Aorta (tissue), 5 donors: Measurements from ENCODE around the gene CTNS. TPM values are rescaled to one million over a fixed set of nuclear protein-coding genes. Genes with fewer than 3 reads are reported as not detected.

Source experiments
- ATAC-seq: fragments of 200-7000 bp; cut with Tn5 transposase; one replicate; pipeline ENCODE4 v1.9.1; 2022; ENCODE audit warnings: moderate library complexity; ENCODE audit not compliant: low FRiP score
- DNase-seq, 2 donors: peaks; one replicate each; pipeline ENCODE4 v3.0.0-alpha.2; 2020
- H3K27ac ChIP-seq, 2 donors: one replicate each; pipeline ENCODE4 v1.5.1; 2013; ENCODE audit warnings: low read length in 2 of 2, mild to moderate bottlenecking in 2 of 2, moderate library complexity in 2 of 2, control low read depth in 1 of 2, inconsistent platforms in 1 of 2, low read depth in 1 of 2
- H3K27me3 ChIP-seq, 2 donors: one replicate each; pipeline ENCODE4 v1.6.1; 2013; ENCODE audit warnings: control low read depth in 1 of 2, low read length in 1 of 2, mild to moderate bottlenecking in 1 of 2, moderate library complexity in 1 of 2; ENCODE audit not compliant: insufficient read depth in 2 of 2, control insufficient read depth in 1 of 2
- H3K36me3 ChIP-seq, 2 donors: one replicate each; pipeline ENCODE4 v1.6.1; 2013; ENCODE audit warnings: control low read depth in 1 of 2, low read length in 1 of 2, mild to moderate bottlenecking in 1 of 2; ENCODE audit not compliant: insufficient read depth in 2 of 2, control insufficient read depth in 1 of 2
- H3K4me1 ChIP-seq, 2 donors: one replicate each; pipeline ENCODE4 v1.6.1; 2013; ENCODE audit warnings: low read length in 2 of 2, control low read depth in 1 of 2, mild to moderate bottlenecking in 1 of 2, moderate library complexity in 1 of 2; ENCODE audit not compliant: insufficient read depth in 2 of 2, control insufficient read depth in 1 of 2
- H3K4me3 ChIP-seq, 2 donors: one replicate each; pipeline ENCODE4 v1.5.1; 2013; ENCODE audit warnings: low read length in 2 of 2, control low read depth in 1 of 2, mild to moderate bottlenecking in 1 of 2
- H3K9me3 ChIP-seq: one replicate; pipeline ENCODE4 v1.6.1; 2013; ENCODE audit warnings: mild to moderate bottlenecking, low read length; ENCODE audit not compliant: control insufficient read depth
- WGBS, 2 donors: extraction: QIAGEN DNeasy Blood & Tissue Kit; methylation state at CpG; one replicate each; pipeline ENCODE4 v1.1.7; 2013; 5-methylcytosine and 5-hydroxymethylcytosine counted together
- intact Hi-C, 2 donors: fragments of 100-400 bp; cut with DNase I; formaldehyde crosslinking; loops; one replicate each; pipeline versions ENCODE4 v1.14.2 to v1.15.0; 2022
- long read RNA-seq, 2 donors: library from polyadenylated mRNA; unstranded; transcript quantifications; one replicate each; pipeline ENCODE4 v2.0.0, GENCODE V29; 2020 to 2021
- polyA plus RNA-seq, 2 donors: library from polyadenylated mRNA; stranded (reverse); fragments of 200-250 nt; gene quantifications; one replicate each; pipeline ENCODE4 v1.2.3, GENCODE V29; 2013
- total RNA-seq, 2 donors: library from RNA; stranded (reverse); fragmentation: NEBNext Ultra II Directional; extraction: Animal tissue kit (Norgen Biotek cat#: 25700); gene quantifications; one replicate each; pipeline ENCODE4 v1.2.1, GENCODE V29; 2021
- donor health status: healthy with polysubstance abuse.
- donor health status: Bipolar disorder and iron deficiency.
- donor health status: DM: no; HTN: no; CAD: no.
- donor health status: DM: no; HTN: no; CAD: no.
- donor health status: DM: yes; HTN: yes; CAD: no.

The CTNS gene
- total RNA-seq (10 to 100 TPM; 10.8 to 13.8 TPM), polyA plus RNA-seq (10 to 100 TPM in 1 of 2 donors, 1 to 10 TPM in 1; 4.4 to 12.0 TPM)
- long read RNA-seq, donor 1, transcript CTNS-201 (12 exons, 2,866 nt), result major isoform, 16 of 51 reads
- long read RNA-seq, donor 1, partial matches to known transcripts, result 9 of 51 reads
- long read RNA-seq, donor 1, other reads (novel, unspliced or antisense), result 24 of 51 reads
- long read RNA-seq, donor 2, partial matches to known transcripts, result 4 of 18 reads
- long read RNA-seq, donor 2, other reads (novel, unspliced or antisense), result 10 of 18 reads

- no peaks in the 10 kb centered on the region for H3K4me1 ChIP-seq
- peak within 1 kb of the TSS; percentile 47 to 95 for H3K27ac ChIP-seq
- intact Hi-C loops, result loop anchor here in 1 of 2 donors (1.0 kb wide), 1 partner anchor 32 kb away; the partner anchor contains the start of genes EMC6 and TAX1BP3
- peak; percentile 99 for ATAC-seq
- DNase-seq, result peak; percentile 98
- WGBS, 2 donors, result 0% methylated on average over 55 to 68 of the region's 68 CpGs
- peaks cover 0 to 2% of the 10 kb centered on the region in 2 donors for H3K36me3 ChIP-seq
- no peaks in the 10 kb centered on the region for H3K9me3 ChIP-seq
- H3K4me3 ChIP-seq, result peak within 1 kb of the TSS; percentile 61 to 73
- H3K27me3 ChIP-seq, result no peaks in the 10 kb centered on the region
Measured at GRCh38 chr17:3636154-3636907, at the start of gene CTNS, which contains the start of gene SHPK. TSS of gene CTNS (plus strand) at chr17:3636760. CDS start at chr17:3640207, 3,447 bp downstream. TSS of gene SHPK (minus strand) at chr17:3636250. CDS start at chr17:3636219, 31 bp downstream.

GRCh38 chr17:3589784-3590183, 46.8 kb upstream of the CTNS start:
- intact Hi-C loops, result no loop called here
- H3K27ac ChIP-seq, result no peak overlapping the region
- H3K4me1 ChIP-seq, result no peaks in the 10 kb centered on the region
- H3K36me3 ChIP-seq, result peaks cover 0 to 5% of the 10 kb centered on the region in 2 donors
- ATAC-seq (no peak), DNase-seq (peak in 1 of 2 donors; percentile 71)
- H3K9me3 ChIP-seq, result no peaks in the 10 kb centered on the region
- H3K4me3 ChIP-seq, result no peak overlapping the region
- 96% methylated on average over 22 of the region's 22 CpGs for WGBS, 2 donors
- H3K27me3 ChIP-seq, result no peaks in the 10 kb centered on the region

GRCh38 chr17:3590231-3590630, 46.3 kb upstream of the CTNS start:
- no peak overlapping the region for H3K27ac ChIP-seq
- no peaks in the 10 kb centered on the region for H3K9me3 ChIP-seq
- H3K36me3 ChIP-seq, result peaks cover 0 to 5% of the 10 kb centered on the region in 2 donors
- H3K4me1 ChIP-seq, result no peaks in the 10 kb centered on the region
- ATAC-seq (no peak), DNase-seq (peak in 1 of 2 donors; percentile 72)
- 91 to 94% methylated on average over 15 of the region's 15 CpGs for WGBS, 2 donors
- intact Hi-C loops, result no loop called here
- H3K27me3 ChIP-seq, result no peaks in the 10 kb centered on the region
- no peak overlapping the region for H3K4me3 ChIP-seq

GRCh38 chr17:3590768-3591167, 45.8 kb upstream of the CTNS start:
- no peak overlapping the region for H3K27ac ChIP-seq
- DNase-seq, result peak in 1 of 2 donors; percentile 66
- H3K4me3 ChIP-seq, result no peak overlapping the region
- 95 to 97% methylated on average over 15 of the region's 15 CpGs for WGBS, 2 donors
- intact Hi-C loops, result no loop called here
- H3K9me3 ChIP-seq, result no peaks in the 10 kb centered on the region
- H3K27me3 ChIP-seq, result no peaks in the 10 kb centered on the region
- ATAC-seq, result no peak
- peaks cover 0 to 3% of the 10 kb centered on the region in 2 donors for H3K36me3 ChIP-seq
- no peaks in the 10 kb centered on the region for H3K4me1 ChIP-seq

GRCh38 chr17:3592216-3592860, 44.2 kb upstream of the CTNS start:
- ATAC-seq, result no peak
- WGBS, 2 donors, result 93 to 94% methylated on average over 14 to 15 of the region's 15 CpGs
- intact Hi-C loops, result no loop called here

GRCh38 chr17:3593384-3593783, 43.2 kb upstream of the CTNS start:
- Histone ChIP-seq H3K4me1 (no peaks in the 10 kb centered on the region), H3K4me3 (no peak overlapping the region), H3K27ac (no peak overlapping the region), H3K27me3 (no peaks in the 10 kb centered on the region), H3K9me3 (no peaks in the 10 kb centered on the region), H3K36me3 (peaks cover 0 to 2% of the 10 kb centered on the region in 2 donors)
- ATAC-seq, result no peak
- DNase-seq, result peak in 1 of 2 donors; percentile 65
- intact Hi-C loops, result no loop called here
- 93 to 94% methylated on average over 5 of the region's 5 CpGs for WGBS, 2 donors

More at GRCh38 chr17:3592216-3592860, 44.2 kb upstream of the CTNS start:
- no peaks in the 10 kb centered on the region for H3K9me3 ChIP-seq
- H3K4me1 ChIP-seq, result no peaks in the 10 kb centered on the region
- H3K27me3 ChIP-seq, result no peaks in the 10 kb centered on the region
- DNase-seq, result peak in 1 of 2 donors; percentile 73
- H3K36me3 ChIP-seq, result peaks cover 0 to 2% of the 10 kb centered on the region in 2 donors
- no peak overlapping the region for H3K27ac ChIP-seq
- no peak overlapping the region for H3K4me3 ChIP-seq

- Histone ChIP-seq H3K4me3 (no peak overlapping the region), H3K4me1 (no peaks in the 10 kb centered on the region), H3K27ac (no peak overlapping the region), H3K36me3 (peaks cover 0 to 2% of the 10 kb centered on the region in 2 donors), H3K27me3 (no peaks in the 10 kb centered on the region), H3K9me3 (no peaks in the 10 kb centered on the region)
- no peak for DNase-seq
- WGBS, 2 donors, result 58 to 75% methylated on average over 11 of the region's 11 CpGs
- ATAC-seq, result no peak
- intact Hi-C loops, result no loop called here
Measured at GRCh38 chr17:3594051-3594800, 42.3 kb upstream of the CTNS start.

GRCh38 chr17:3594976-3595375, 41.6 kb upstream of the CTNS start:
- Histone ChIP-seq H3K36me3 (peaks cover 0 to under 1% of the 10 kb centered on the region in 2 donors), H3K27ac (no peak overlapping the region), H3K4me1 (no peaks in the 10 kb centered on the region), H3K27me3 (no peaks in the 10 kb centered on the region), H3K4me3 (no peak overlapping the region), H3K9me3 (no peaks in the 10 kb centered on the region)
- intact Hi-C loops, result no loop called here
- ATAC-seq (no peak), DNase-seq (no peak)
- 88 to 89% methylated on average over 15 of the region's 15 CpGs for WGBS, 2 donors
